WTC11 (cell line): ENCODE results near the gene SUPV3L1. TPM values are rescaled to one million over a fixed set of nuclear protein-coding genes. Genes with fewer than 3 reads are reported as not detected.

Experiments used
- ATAC-seq: fragments of 200-7000 bp; cut with Tn5 transposase; 2 replicates; pipeline ENCODE4 v1.10.0; 2021; ENCODE audit warnings: mild to moderate bottlenecking, moderate library complexity
- CTCF ChIA-PET: fragments of 300-600 bp; sonication (Branson Sonifier 250); formaldehyde crosslinking; loops from one replicate; lab custom pipeline; 2021; ENCODE audit warnings: antibody characterized with exemption; lab: Charles Lee
- POLR2A ChIA-PET: fragments of 350-600 bp; sonication (Branson Sonifier 250); formaldehyde crosslinking; loops from one replicate; lab custom pipeline; 2021; ENCODE audit warnings: antibody characterized with exemption; lab: Charles Lee
- DNase-seq: peaks from one replicate; pipeline ENCODE4 v3.0.0; 2021; ENCODE audit warnings: low spot score
- H3K27ac Mint-ChIP-seq: 2 replicates; pipeline ENCODE4 v1.8.0; 2021; ENCODE audit warnings: mixed read lengths
- H3K27me3 Mint-ChIP-seq: 2 replicates; pipeline ENCODE4 v1.8.0; 2021; ENCODE audit warnings: low read depth, mild to moderate bottlenecking, moderate library complexity, mixed read lengths
- H3K36me3 Mint-ChIP-seq: 2 replicates; pipeline ENCODE4 v1.8.0; 2021; ENCODE audit warnings: mixed read lengths
- H3K4me1 Mint-ChIP-seq: 2 replicates; pipeline ENCODE4 v1.8.0; 2022; ENCODE audit warnings: mixed read lengths
- H3K4me3 Mint-ChIP-seq: 2 replicates; pipeline ENCODE4 v1.8.0; 2021; ENCODE audit warnings: mild to moderate bottlenecking, moderate library complexity, mixed read lengths
- H3K9me3 Mint-ChIP-seq: 2 replicates; pipeline ENCODE4 v1.8.0; 2021; ENCODE audit warnings: mixed read lengths
- CREM ChIP-seq: sonication (generic); formaldehyde crosslinking; IDR thresholded peaks from 2 replicates; pipeline ENCODE4 v1.8.1; 2022; ENCODE audit warnings: mild to moderate bottlenecking, missing genetic modification reagents, moderate library complexity
- EMX1 ChIP-seq: fragments of 250-450 bp; sonication (Bioruptor Pico); IDR thresholded peaks from 2 replicates; pipeline ENCODE4 v1.8.0; 2021; ENCODE audit warnings: mild to moderate bottlenecking
- ETV6 ChIP-seq: sonication (generic); formaldehyde crosslinking; IDR thresholded peaks from 2 replicates; pipeline ENCODE4 v1.8.1; 2022; ENCODE audit warnings: mild to moderate bottlenecking, missing genetic modification reagents
- FOXJ3 ChIP-seq: sonication (generic); formaldehyde crosslinking; IDR thresholded peaks from 2 replicates; pipeline ENCODE4 v1.9.0; 2021; ENCODE audit warnings: missing genetic modification reagents, mild to moderate bottlenecking, borderline replicate concordance
- FOXK1 ChIP-seq: sonication (generic); formaldehyde crosslinking; IDR thresholded peaks from 2 replicates; pipeline ENCODE4 v1.8.0; 2022; ENCODE audit warnings: mild to moderate bottlenecking, moderate library complexity, missing genetic modification reagents
- FOXP1 ChIP-seq: sonication (generic); formaldehyde crosslinking; IDR thresholded peaks from 2 replicates; pipeline ENCODE4 v1.8.0; 2022; ENCODE audit warnings: missing genetic modification reagents, mild to moderate bottlenecking, moderate library complexity, borderline replicate concordance
- HMGA2 ChIP-seq: fragments of 250-450 bp; sonication (Bioruptor Pico); IDR thresholded peaks from 2 replicates; pipeline ENCODE4 v1.4.0; 2021; ENCODE audit warnings: mild to moderate bottlenecking, moderate library complexity
- MYBL2 ChIP-seq: sonication (generic); formaldehyde crosslinking; IDR thresholded peaks from 2 replicates; pipeline ENCODE4 v1.8.1; 2023; ENCODE audit warnings: mild to moderate bottlenecking, moderate library complexity, missing genetic modification reagents
- NFE2L1 ChIP-seq: sonication (generic); formaldehyde crosslinking; IDR thresholded peaks from 2 replicates; pipeline ENCODE4 v1.8.1; 2023; ENCODE audit warnings: missing genetic modification reagents
- SMAD3 ChIP-seq: sonication (generic); formaldehyde crosslinking; IDR thresholded peaks from 2 replicates; pipeline ENCODE4 v1.8.0; 2022; ENCODE audit warnings: missing genetic modification reagents, mild to moderate bottlenecking, borderline replicate concordance
- SMAD4 ChIP-seq: sonication (generic); formaldehyde crosslinking; IDR thresholded peaks from 2 replicates; pipeline ENCODE4 v1.8.0; 2022; ENCODE audit warnings: mild to moderate bottlenecking, missing genetic modification reagents
- ZNF121 ChIP-seq: sonication (generic); formaldehyde crosslinking; IDR thresholded peaks from 2 replicates; pipeline ENCODE4 v1.8.0; 2023; ENCODE audit warnings: missing genetic modification reagents
- ZNF219 ChIP-seq: sonication (generic); formaldehyde crosslinking; IDR thresholded peaks from 2 replicates; pipeline ENCODE4 v1.8.0; 2023; ENCODE audit warnings: missing genetic modification reagents, mild to moderate bottlenecking, borderline replicate concordance
- ZNF671 ChIP-seq: fragments of 250-450 bp; sonication (Bioruptor Pico); IDR thresholded peaks from 2 replicates; pipeline ENCODE4 v1.8.0; 2021; ENCODE audit warnings: mild to moderate bottlenecking
- total RNA-seq: library from RNA; stranded (reverse); gene quantifications from 3 replicates; pipeline ENCODE4 v1.2.3, GENCODE V29; 2021
- TF ChIP-seq, protein P1 (sequence below): fragments of 250-450 bp; sonication (Bioruptor Pico); IDR thresholded peaks from 2 replicates; pipeline ENCODE4 v1.9.0; 2021; ENCODE audit warnings: moderate library complexity, mild to moderate bottlenecking, inconsistent platforms, borderline replicate concordance
- TF ChIP-seq, protein P2 (sequence below): sonication (generic); formaldehyde crosslinking; IDR thresholded peaks from 2 replicates; pipeline ENCODE4 v1.8.1; 2023; ENCODE audit warnings: mild to moderate bottlenecking, missing genetic modification reagents, borderline replicate concordance
- TF ChIP-seq, protein P3 (sequence below): sonication (generic); formaldehyde crosslinking; IDR thresholded peaks from 2 replicates; pipeline ENCODE4 v1.8.0; 2022; ENCODE audit warnings: mild to moderate bottlenecking, missing genetic modification reagents
- TF ChIP-seq, protein P4 (sequence below): sonication (generic); formaldehyde crosslinking; IDR thresholded peaks from 2 replicates; pipeline ENCODE4 v1.8.1; 2023; ENCODE audit warnings: mild to moderate bottlenecking, missing genetic modification reagents, moderate library complexity
- TF ChIP-seq, protein P5 (sequence below): sonication (generic); formaldehyde crosslinking; IDR thresholded peaks from 2 replicates; pipeline ENCODE4 v1.8.0; 2022; ENCODE audit warnings: mild to moderate bottlenecking, missing genetic modification reagents

SUPV3L1 gene
- total RNA-seq, 1 experiment from 2014 or later = 41.2 TPM

DNA sequence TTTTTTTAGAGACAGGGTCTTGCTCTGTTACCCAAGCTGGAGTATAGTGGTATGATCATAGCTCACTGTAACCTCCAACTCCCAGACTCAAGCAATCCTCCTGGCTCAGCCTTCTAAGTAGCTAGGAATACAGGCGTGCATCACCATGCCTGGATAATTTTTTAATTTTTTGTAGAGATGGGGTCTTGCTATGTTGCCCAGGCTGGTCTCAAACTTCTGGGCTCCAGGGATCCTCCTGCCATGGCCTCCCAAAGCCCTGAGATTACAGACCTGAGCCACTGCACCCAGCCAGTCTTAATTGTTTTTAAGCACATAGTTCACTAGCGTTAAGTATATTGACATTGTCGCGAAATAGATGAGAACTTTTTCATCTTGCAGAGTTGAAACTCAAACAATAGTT lies 2.0 kb downstream of the SUPV3L1 start:
- ChIA-PET POLR2A (no interaction called here), CTCF (no interaction called here)
- Mint-ChIP-seq H3K4me3 (no peak overlapping the region), H3K27ac (no peak overlapping the region), H3K9me3 (no peaks in the 10 kb centered on the region), H3K4me1 (peaks cover 13% of the 10 kb centered on the region), H3K36me3 (peaks cover 3% of the 10 kb centered on the region; the same call in 1 of the 2 replicates), H3K27me3 (no peaks in the 10 kb centered on the region)
- ATAC-seq (no peak), DNase-seq (no peak)
- TF ChIP-seq ZNF121 (CRISPR knock-in tag) = peak; percentile 22; the same call in 1 of the 2 replicates
- TF ChIP-seq, protein P1, sequence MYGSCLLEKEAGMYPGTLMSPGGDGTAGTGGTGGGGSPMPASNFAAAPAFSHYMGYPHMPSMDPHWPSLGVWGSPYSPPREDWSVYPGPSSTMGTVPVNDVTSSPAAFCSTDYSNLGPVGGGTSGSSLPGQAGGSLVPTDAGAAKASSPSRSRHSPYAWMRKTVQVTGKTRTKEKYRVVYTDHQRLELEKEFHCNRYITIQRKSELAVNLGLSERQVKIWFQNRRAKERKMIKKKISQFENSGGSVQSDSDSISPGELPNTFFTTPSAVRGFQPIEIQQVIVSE (CRISPR knock-in tag) = no peak

DNA sequence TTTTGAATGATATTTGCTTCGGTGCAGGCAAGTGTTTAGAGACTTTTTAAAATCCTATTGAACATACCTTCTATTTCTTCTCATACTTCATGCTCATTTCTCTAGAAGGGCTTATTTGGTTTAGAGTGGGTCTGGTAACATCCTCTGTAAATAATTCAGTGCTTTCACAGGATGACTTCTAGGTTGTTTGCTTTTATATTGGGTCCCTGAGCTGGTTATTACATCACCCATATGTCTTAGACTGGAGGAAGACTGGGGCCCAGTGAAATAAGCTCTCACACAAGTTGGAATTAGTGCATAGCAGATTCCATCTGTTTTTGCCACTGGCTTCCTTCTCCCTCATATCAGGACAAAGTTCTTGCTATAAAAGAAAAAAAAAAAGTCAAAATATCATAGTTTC lies 6.5 kb downstream of the SUPV3L1 start:
- peaks cover 38% of the 10 kb centered on the region for H3K36me3 Mint-ChIP-seq
- no peak overlapping the region for H3K27ac Mint-ChIP-seq
- no peak for ATAC-seq
- POLR2A ChIA-PET = interaction anchor here (0.7 kb wide), 1 partner anchor 219 kb away, joined by 5 read pairs; no protein-coding TSS in a partner anchor
- H3K27me3 Mint-ChIP-seq = no peaks in the 10 kb centered on the region
- H3K4me3 Mint-ChIP-seq = no peak overlapping the region
- CTCF ChIA-PET = no interaction called here
- H3K9me3 Mint-ChIP-seq = no peaks in the 10 kb centered on the region
- no peak for DNase-seq
- 0 out of 2 replicates have a peak, but pooled peaks cover 1% of the 10 kb centered on the region for H3K4me1 Mint-ChIP-seq
- TF ChIP-seq ZNF671 (no peak), FOXP1 (no peak), FOXK1 (CRISPR knock-in tag) (no peak), EMX1 (no peak), CREM (no peak), ZNF219 (CRISPR knock-in tag) (no peak), FOXJ3 (CRISPR knock-in tag) (no peak), NFE2L1 (no peak), ETV6 (CRISPR knock-in tag) (no peak), HMGA2 (CRISPR knock-in tag) (no peak), MYBL2 (CRISPR knock-in tag) (no peak), SMAD3 (CRISPR knock-in tag) (no peak), SMAD4 (CRISPR knock-in tag) (no peak)
- TF ChIP-seq, protein P2, sequence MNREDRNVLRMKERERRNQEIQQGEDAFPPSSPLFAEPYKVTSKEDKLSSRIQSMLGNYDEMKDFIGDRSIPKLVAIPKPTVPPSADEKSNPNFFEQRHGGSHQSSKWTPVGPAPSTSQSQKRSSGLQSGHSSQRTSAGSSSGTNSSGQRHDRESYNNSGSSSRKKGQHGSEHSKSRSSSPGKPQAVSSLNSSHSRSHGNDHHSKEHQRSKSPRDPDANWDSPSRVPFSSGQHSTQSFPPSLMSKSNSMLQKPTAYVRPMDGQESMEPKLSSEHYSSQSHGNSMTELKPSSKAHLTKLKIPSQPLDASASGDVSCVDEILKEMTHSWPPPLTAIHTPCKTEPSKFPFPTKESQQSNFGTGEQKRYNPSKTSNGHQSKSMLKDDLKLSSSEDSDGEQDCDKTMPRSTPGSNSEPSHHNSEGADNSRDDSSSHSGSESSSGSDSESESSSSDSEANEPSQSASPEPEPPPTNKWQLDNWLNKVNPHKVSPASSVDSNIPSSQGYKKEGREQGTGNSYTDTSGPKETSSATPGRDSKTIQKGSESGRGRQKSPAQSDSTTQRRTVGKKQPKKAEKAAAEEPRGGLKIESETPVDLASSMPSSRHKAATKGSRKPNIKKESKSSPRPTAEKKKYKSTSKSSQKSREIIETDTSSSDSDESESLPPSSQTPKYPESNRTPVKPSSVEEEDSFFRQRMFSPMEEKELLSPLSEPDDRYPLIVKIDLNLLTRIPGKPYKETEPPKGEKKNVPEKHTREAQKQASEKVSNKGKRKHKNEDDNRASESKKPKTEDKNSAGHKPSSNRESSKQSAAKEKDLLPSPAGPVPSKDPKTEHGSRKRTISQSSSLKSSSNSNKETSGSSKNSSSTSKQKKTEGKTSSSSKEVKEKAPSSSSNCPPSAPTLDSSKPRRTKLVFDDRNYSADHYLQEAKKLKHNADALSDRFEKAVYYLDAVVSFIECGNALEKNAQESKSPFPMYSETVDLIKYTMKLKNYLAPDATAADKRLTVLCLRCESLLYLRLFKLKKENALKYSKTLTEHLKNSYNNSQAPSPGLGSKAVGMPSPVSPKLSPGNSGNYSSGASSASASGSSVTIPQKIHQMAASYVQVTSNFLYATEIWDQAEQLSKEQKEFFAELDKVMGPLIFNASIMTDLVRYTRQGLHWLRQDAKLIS (CRISPR knock-in tag) = no peak
- TF ChIP-seq, protein P3, sequence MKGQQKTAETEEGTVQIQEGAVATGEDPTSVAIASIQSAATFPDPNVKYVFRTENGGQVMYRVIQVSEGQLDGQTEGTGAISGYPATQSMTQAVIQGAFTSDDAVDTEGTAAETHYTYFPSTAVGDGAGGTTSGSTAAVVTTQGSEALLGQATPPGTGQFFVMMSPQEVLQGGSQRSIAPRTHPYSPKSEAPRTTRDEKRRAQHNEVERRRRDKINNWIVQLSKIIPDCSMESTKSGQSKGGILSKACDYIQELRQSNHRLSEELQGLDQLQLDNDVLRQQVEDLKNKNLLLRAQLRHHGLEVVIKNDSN = no peak
- TF ChIP-seq, protein P4, sequence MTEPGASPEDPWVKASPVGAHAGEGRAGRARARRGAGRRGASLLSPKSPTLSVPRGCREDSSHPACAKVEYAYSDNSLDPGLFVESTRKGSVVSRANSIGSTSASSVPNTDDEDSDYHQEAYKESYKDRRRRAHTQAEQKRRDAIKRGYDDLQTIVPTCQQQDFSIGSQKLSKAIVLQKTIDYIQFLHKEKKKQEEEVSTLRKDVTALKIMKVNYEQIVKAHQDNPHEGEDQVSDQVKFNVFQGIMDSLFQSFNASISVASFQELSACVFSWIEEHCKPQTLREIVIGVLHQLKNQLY (CRISPR knock-in tag) = no peak
- TF ChIP-seq, protein P5, sequence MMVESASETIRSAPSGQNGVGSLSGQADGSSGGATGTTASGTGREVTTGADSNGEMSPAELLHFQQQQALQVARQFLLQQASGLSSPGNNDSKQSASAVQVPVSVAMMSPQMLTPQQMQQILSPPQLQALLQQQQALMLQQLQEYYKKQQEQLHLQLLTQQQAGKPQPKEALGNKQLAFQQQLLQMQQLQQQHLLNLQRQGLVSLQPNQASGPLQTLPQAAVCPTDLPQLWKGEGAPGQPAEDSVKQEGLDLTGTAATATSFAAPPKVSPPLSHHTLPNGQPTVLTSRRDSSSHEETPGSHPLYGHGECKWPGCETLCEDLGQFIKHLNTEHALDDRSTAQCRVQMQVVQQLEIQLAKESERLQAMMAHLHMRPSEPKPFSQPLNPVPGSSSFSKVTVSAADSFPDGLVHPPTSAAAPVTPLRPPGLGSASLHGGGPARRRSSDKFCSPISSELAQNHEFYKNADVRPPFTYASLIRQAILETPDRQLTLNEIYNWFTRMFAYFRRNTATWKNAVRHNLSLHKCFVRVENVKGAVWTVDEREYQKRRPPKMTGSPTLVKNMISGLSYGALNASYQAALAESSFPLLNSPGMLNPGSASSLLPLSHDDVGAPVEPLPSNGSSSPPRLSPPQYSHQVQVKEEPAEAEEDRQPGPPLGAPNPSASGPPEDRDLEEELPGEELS (CRISPR knock-in tag) = no peak
